D341Med (cell line): ENCODE results near the gene NADK2.

Source experiments
- DNase-seq: peaks from one replicate; pipeline ENCODE4 v3.0.0; 2012; ENCODE audit warnings: low spot score

NADK2 gene

DNA sequence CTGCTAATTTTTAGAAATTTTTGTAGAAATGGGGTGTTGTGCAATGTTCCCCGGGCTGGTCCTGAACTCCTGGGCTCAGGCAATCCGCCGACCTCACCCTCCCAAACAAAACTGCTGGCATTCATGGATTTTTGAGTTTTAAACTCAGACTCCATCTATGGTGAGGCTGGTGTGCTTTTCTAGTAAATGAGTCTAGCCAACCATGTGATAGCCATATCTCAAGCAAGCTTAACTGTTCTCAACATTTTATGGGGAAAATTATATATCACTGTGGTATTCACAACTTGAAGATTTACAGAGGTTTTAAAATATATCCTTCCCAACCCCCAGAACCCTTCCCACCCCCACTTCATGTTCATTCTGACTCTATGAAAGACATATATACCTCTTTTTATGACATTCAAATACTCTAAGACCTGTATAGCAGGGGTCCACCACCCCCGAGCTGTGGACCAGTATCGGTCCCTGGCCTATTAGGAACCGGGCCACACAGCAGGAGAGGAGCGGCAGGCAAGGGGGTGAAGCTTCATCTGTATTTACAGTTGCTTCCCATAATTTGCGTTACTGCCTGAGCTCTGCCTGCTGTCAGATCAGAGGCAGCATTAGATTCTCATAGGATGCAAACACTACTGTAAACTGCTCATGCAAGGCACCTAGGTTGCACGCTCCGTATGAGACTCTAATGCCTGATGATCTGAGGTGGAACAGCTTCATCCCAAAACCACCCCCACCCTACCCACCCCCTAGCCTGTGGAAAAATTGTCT is 4.5 kb upstream of the NADK2 start:
- no peak for DNase-seq

DNA sequence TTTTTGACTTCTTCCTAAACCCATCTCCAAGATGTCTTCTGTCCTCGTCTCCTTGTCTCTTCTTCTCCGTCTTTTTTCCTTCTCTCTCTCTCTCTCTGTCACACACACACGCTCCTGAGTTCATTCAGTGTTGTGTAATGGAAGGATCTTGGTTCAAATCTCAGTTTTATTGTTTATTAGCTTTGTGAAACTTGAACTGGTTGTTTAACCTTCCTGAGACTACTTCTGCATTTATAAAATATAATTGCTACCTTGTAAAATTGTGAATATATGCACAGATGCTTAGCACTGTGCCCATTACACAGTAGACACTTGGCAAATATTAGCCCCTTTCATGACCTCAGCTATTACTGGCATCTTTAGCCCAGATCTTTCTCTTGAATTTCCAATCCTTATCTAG is 2.4 kb upstream of the NADK2 start:
- DNase-seq: no peak

DNA sequence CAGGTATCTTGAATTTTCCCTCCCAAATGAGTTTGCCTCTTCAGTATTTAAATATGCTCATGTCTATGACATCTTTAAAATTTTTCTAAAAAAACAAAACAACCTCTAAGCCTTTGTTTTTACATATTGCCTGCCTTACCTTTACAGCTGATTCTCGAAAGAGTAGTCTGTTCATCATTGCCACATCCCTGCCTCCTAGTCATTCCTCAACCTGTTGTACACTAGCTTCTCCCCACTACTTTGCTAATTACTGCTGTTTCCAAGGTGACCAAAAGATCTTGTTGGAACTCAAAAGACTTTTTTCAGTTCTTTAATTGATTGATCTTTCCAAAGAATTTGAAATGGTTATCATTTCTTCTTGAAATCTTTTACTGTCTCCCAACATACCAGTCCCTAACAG is 1.9 kb upstream of the NADK2 start:
- no peak for DNase-seq

DNA sequence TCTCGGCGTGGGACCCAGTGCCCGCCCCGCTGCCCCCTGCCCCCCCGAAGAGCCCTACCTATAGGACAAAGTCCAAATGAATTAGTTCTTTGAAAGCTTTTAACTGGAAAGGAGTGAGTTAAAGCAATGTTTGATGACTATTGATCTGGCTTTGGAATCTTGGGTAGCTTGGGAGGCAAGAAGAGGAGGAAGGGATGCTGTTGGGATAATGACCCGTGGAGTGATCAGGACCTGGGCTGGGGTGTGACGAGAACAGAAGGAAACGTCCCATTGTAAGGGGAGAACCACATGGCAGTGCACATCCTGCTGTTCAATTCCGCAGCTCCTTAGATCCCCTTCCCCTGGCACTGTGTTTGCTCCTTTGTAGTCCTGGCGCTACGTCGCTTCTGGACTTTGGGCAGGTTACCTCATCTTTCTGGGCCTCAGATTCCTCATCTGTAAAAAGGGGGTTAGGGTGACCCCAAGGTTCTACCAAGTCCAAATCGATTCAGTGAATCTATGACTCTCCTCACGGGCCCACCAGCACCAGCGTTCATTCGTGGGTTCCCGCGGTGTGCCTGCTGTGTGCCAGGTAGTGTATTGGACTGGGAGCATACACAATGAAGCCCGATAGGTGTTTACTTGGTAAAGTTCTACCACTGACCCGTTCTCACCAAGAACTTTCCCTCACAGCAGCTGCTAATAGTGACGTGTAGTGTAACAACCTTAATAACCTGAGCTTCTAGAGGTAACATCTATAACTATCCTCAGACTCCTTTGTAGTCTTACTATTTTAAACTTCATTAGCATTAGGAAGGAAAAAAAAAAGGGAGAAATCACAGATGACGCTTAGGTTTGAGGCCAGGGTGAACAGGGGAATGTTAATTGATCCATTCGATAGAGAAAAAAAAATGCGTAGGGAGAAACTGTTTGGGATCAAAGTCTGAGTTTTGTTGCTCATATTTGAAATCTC is 1.1 kb upstream of the NADK2 start:
- DNase-seq: peak; percentile 18

DNA sequence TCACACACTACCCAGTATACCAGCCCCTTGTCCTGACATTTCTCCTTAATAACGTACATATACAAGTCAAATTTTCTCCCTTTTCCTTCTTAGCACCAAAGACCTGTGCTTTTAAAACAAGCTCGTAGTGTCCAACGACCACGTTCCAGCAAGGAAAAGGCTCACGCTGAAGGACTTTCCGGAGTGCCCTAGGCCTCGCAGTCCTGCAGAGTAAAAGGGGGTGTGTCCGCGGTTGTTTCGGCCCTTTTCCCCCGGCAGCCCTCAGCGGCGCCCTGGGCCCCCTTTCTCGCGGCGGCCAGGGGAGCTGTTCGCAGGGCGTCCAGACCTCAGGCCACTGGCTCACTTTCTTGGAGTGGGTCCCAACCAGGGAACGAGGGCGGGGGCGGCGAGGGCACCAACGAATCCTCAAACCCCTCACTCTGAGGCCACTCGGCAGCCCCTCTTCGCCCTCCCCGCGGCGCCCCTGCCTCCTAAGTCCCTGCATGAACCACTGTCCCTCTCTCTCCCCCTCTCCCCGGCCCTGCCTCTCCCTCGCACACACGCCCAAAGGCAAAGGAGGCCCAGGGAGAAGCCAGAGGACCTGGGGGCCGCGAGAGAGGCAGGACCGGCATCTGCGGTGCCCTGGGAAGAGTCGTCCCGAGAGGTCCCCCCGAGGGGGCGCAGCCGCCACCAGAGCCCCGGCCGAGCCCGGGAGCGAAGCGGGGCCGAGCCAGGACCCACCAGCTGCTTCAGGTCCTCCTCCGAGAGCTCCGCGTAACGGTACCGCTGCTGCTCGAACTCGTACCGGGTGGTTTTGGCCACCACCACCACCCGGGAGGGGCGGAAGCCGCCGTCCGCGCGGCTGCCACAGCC is 720 bp downstream of the NADK2 start:
- peak; percentile 72 for DNase-seq

DNA sequence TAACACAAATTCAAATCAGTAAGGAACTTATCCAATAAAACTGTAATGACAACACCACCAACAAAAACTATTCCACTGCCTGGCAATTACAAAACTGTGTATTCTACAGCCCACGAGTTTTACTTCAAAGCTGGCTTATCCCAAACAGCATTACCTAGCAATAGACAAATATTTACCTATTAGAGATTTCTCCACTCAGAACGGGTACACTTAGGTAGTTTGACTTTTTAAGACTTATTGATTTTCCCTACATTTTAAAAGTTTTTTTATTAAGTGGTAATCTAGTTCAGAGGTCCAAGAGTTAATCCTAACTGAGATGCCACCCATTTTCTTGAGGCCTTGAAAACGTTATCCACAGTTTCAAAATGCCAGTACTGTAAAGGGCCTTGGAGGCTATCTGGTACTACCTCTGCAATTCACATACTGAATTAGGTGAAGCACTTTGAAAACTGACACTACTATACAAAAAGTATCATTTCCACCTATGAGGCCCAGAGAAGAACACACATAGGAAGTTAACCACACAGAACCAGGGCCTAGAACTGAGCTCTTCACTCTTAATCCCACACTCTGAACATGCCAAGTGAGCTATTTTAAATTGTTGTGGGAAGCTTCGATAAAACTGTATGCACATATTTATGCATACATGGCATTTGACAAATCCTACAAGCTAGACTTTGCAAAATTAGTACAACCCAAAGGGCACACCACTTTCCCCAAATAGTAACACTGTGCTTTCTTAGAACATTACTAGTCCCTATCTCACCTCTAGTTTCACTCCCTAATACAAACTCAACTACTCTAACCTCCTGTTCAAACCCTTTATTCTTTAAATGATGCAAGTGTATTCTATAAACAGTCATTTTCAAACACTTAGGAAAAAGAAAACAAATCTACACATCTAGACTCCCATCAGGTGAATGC is 2.1 kb downstream of the NADK2 start:
- no peak for DNase-seq

DNA sequence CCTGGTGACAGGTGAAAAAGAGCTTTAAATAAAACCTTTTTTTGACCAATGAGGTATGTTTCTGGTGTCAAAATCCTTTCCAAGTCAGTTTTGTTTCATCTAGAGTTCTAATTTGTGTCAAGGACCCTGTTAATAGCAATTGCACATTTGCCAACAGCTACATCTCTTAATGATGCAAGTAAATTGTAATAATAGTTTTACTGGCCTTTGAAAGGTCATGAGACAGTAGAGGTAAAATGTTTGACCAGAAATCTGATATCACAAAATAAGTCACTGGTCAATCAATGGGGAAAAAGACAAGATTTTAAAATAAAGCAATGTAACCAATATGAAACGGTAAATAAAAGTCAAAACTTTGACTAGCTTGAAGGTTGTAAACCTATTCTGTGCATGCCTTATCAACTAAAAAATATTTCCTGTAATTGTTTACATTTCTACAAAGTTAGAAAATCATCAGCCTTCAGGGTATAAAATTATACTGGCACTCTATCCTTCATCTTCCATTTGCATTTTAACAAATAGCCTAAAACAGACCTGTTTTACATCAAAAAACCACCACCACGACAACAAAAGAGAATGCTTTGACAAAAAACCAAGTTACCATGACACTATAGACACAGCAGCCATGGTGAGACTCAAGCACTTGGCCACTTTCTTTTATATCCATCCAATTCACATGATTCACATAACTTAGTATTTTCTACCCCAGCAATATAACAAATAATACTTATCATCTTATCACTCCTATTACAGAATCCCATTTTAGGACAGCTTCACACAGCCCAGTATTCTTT is 3.0 kb downstream of the NADK2 start:
- DNase-seq: no peak

DNA sequence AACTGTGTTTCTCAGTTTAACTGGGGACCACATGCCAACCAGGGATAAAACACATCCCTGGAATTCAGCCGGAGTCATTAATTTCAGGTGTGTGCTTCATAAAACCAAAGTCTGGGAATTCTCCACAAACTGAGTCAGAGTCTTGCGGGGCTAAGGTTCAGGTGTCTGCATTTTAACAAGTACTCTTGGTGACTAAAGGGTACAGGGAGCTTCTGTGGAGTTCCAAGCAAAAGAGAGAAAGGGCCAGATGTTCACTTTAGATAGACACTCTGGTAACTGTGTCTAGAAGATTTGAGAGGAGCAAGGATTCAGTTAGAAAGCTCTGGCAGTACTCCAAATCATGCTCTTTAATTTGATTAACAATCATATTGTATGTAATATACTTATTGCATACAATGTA is 4.0 kb downstream of the NADK2 start:
- DNase-seq: no peak

DNA sequence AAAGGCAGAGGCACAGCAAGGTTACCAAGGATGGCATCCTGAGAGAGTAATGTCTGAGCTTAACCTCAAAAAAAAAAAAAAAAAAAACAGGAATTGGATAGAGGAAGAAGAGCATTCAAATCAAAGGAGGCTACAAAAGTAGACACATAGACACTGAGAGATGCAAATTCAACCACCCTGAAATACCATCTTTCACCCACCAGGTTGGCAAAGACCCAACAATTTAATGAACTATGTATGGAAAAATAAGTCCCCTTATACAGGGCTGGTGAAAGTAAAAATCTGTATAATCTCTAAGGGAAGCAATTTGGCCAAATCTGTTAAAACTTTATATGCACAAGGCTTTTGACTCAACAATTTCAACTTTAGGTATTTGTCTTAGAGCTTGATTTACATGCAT is 4.9 kb downstream of the NADK2 start:
- no peak for DNase-seq

DNA sequence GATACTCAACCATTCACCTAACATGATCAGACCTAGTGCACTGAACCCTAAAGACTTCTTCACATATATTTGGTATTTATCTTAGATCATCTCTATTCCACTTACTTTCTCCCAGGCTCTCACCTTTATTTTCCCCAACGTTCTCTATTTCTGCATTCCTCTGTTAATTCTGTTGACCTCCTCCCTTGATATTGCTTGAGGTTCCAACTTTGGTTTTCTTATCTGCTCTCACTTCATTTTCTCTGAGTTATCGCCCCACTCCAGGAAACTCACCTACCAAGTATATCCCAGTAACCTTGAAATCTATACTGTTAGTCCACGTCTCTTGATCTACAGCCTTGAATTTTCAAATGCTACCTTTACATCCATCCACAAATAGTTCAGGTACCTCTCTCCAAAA is 9.2 kb downstream of the NADK2 start:
- DNase-seq: no peak

DNA sequence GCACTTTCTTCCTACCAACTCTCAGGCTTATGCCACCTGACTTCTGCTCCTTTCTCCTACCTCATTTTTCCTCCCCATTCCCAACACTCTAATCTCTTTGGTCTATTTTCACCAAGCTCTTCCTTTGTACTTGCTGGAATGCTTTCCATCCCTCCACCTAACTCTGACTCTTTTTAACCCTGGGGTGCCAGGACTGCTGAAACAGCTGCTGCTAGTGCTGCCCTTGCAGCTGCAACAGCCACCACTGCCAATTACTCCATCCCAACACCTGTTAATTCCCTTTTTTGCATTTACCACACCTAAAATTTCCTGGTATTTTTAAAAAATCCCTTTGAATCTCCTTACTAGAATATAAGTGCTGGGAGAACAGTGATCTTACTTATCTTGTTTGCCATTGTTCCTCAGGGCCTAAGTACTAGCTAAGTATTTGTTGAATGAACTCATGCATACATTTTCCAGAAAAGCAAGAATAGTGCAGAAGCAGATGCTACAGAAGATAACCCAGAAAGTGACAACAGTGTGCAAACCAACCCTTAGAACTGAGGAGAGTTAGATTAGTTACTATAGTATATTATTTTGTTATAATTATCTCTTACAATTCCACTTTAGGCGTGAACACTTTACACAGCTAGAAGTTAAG is 11.5 kb downstream of the NADK2 start:
- no peak for DNase-seq

DNA sequence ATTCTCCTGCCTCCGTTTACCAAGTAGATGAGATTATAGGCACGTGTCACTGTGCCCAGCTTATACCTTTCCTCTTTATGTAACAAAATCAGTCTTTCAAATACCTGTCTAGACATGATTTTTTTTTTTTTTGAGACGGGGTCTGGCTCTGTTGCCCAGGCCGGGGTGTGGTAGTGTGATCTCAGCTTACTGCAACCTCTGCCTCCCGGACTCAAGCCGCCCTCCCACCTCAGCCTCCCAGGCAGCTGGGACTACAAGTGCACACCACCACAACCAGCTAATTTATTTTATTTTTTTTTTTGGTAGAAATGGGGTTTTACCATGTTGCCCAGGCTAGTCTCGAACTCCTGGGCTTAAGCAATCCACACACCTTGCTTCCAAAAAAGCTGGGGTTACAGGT is 13.2 kb downstream of the NADK2 start:
- no peak for DNase-seq

DNA sequence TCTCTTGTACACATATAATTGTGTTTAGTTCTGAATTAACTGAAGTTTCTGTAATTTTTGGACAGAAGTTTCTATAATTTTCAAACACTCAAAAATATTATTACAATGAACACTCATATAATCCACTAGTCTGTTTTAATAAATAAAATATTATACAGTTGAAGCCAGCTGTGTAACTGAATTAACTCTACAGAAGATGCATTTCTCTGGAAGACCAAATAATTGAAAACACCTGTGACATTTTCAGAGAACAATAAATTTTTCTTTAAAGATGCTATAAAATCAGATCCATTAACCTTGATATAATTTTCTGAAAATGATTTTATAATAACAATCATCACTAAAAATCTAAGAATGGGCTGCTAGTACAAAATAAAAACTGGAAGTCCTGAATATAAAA is 14.7 kb downstream of the NADK2 start:
- DNase-seq: no peak

DNA sequence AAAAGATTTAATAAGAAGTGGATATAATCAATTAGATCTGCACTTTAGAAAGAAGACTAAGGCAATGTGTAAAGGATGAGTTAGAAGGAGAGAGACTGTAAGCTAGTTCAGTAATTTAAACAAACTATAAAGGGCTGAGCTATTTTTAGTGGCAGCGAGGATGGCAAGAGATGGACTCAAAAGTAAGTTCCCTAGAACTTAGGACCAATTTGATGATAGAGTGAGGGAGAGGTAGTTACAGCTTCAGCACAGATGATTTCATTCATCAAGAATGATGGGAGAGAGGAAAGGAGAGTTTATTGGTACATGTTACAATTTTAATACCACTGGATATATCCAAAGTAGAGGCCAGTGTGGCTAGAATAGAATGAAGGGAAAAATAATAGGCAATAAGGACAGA is 19.1 kb downstream of the NADK2 start:
- no peak for DNase-seq

DNA sequence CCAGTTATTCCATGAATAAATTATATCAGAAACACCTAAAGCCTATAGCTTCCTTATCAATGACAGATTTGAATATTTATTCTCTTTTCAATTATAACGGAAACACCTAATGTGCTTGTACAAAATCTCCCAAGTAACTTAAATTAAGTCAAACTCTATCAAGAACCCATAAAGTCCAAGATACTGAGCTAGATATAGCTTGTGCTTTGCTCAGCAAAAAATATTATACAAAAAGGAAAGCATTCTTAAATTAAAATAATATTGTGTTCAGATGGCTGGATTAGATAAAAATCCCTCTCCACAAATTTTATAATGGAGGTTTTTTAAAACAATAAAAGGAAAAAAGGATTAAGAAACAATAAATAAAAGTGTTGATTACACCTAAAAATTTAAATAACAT is 23.7 kb downstream of the NADK2 start:
- DNase-seq: no peak

DNA sequence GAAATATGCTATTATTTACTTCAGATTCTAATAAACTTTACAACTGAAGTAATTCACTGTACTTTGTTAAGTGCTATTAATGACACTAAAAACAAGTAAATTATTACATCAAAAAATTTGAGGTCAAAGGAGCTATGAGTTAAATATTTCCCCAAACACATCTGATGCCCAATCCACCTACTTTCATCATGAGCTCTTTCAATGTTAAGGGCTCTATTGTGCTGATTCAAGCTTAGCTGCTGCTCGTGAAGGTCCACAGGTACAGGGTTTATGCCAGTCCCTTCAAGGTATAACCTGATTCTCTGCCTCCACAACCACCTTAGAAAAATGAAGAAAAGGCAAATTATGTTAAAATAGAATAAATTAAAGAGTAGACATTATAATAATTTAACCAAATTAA is 24.2 kb downstream of the NADK2 start:
- no peak for DNase-seq

DNA sequence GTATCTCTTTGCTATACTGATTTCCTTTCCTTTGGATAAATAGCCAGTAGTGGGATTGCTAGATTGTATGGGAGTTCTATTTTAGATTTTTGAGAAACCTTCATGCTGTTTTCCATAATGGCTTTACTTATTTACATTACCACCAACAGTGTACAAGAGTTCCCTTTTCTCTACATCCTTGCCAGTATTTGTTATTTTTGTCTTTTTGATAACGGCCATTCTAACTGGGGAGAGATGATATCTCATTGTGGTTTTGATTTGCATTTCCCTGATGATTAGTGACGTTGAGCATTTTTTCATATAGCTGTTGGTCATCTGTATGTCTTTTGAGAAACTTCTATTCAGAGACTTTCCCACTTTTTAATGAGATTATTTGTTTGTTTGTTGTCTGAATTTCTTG is 25.8 kb downstream of the NADK2 start:
- DNase-seq: no peak

DNA sequence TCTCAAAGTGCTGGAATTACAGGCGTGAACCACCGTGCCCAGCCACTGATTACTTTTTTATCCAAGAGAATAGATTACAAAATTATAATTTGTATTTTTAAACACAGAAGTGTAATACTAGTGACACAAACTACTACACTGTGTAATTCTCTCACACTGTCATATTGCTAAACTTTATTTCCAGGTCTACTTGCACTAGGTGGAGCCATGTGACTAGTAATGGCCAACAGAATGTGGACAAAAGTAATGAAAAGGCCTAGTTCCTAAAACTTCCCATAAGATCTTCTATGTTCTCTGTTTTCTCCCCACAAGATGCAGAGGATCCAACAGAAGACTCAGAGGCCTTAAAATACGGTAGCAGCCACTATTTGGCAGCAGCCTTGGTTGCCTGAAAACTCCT is 27.3 kb downstream of the NADK2 start:
- DNase-seq: no peak

DNA sequence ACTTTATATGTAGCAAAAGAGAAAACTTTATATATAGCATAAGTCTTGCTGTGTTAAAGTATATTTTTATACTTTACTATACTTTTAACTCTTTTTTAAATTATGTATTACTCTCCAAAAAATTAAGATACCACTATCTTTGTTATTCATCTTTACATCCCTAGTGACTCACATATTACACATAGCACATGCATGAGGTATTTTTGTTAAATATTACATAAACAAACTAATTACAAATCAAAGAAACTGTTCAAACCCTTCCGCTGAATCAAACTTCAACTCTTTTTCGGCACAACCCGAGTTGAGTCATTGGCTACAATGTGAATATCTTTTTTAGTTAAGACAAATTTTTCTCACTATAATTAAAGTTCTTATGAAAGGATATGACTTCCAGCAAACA is 32.1 kb downstream of the NADK2 start:
- DNase-seq: no peak

DNA sequence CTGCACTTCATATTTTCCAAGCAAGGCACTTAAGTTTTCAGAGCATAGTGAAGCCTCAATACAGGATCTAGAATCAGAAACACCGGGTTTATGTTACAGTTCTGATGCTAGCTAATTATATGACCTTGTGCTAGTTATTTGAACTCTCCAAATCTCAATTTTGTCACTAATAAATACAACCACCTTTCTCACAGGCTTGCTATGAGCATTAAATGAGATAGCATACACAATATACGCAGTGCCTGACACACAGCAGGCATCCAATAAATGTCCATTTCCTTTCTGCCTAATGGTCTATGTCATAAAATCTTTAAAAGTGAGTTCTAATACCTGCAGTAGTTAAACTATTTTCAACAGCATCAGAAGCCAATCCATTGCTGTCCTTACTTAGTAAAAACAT is 32.9 kb downstream of the NADK2 start:
- no peak for DNase-seq
